ENCODE data around the gene LPCAT2.

DNA sequence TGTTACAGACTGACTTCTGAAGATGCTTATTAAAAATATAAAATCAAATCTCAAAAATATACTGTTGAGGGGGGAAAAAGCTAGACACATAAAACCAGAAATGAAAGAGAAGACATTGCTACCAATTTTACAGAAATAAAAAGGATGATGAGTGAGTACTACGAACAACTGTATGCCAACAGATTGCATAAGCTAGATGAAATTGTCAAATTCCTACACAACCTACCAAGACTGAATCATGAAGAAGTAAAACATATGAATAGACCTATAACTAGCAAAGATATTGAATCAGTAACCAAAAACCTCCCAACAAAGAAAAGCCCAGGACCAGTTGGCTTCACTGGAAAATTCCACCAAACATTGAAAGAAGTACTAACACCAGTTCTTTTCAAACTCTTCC is 54.1 kb downstream of the LPCAT2 start:
- TF ChIP-seq, protein P1, sequence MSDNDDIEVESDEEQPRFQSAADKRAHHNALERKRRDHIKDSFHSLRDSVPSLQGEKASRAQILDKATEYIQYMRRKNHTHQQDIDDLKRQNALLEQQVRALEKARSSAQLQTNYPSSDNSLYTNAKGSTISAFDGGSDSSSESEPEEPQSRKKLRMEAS (IDR thresholded peaks at IDR 0.05; ENCODE audit: low read depth, low read length), result no peak
- no peak for TF ChIP-seq POLR2A (IDR thresholded peaks at IDR 0.05; ENCODE audit: extremely low read depth, insufficient read length)

All from NB4 (cell line).